Thyroid gland (tissue), 4 donors: ENCODE results near the gene IL6ST.

ENCODE experiments used
- POLR2A ChIP-seq, 2 donors: fragments of 450-650 bp; IDR thresholded peaks; one replicate each; pipeline ENCODE4 v1.6.1; 2017; ENCODE audit warnings: antibody characterized with exemption in 2 of 2, mild to moderate bottlenecking in 2 of 2, moderate library complexity in 1 of 2
- TF ChIP-seq, protein P1 (sequence below), 6 experiments: fragments of 200-600 bp in 3 of 6; fragments of 450-650 bp in 3 of 6; sonication (generic) in 3 of 6; IDR thresholded peaks; one replicate each; pipeline ENCODE4 v1.5.1; 2016 to 2019; ENCODE audit warnings: antibody characterized with exemption in 6 of 6, mild to moderate bottlenecking in 2 of 6, inconsistent platforms in 1 of 6, moderate library complexity in 1 of 6

DNA sequence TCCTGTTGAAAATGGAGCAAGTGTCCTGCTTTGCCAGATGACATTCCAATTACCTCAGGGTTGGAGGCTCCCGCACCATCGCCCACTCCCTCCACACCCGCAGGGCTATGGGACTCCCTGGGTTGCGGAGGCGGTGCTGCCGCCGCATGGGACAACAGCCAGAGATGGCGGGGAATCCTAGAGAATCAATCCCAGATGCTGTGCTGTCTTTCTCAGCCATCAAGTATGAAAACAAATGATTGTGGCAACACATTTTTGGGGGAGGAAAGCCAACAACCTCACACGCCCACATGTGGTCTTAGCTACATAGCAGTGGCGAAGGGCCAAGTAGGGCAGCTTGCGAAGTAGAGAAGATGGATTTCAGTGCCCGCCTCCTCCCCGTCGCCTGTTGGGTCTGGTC is 96.9 kb downstream of the IL6ST start:
- TF ChIP-seq, protein P1, sequence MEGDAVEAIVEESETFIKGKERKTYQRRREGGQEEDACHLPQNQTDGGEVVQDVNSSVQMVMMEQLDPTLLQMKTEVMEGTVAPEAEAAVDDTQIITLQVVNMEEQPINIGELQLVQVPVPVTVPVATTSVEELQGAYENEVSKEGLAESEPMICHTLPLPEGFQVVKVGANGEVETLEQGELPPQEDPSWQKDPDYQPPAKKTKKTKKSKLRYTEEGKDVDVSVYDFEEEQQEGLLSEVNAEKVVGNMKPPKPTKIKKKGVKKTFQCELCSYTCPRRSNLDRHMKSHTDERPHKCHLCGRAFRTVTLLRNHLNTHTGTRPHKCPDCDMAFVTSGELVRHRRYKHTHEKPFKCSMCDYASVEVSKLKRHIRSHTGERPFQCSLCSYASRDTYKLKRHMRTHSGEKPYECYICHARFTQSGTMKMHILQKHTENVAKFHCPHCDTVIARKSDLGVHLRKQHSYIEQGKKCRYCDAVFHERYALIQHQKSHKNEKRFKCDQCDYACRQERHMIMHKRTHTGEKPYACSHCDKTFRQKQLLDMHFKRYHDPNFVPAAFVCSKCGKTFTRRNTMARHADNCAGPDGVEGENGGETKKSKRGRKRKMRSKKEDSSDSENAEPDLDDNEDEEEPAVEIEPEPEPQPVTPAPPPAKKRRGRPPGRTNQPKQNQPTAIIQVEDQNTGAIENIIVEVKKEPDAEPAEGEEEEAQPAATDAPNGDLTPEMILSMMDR (IDR thresholded peaks at IDR 0.05), result no peak
- TF ChIP-seq POLR2A (IDR thresholded peaks at IDR 0.05), result no peak
